Stromal cell of bone marrow (primary cell): Measurements from ENCODE around the gene GTF2I.
"Not testable (repeated sequence)": the region's sequence is repeated elsewhere in the genome, so short reads cannot be mapped to it uniquely, and the experiment has no call there.

ENCODE experiments used
- DNase-seq: peaks from one replicate; pipeline ENCODE4 v3.0.0-alpha.2; 2012; ENCODE audit warnings: low read depth

GTF2I gene

GRCh38 chr7:74779053-74779452 lies 121.5 kb downstream of the GTF2I start:
- not testable (repeated sequence) for DNase-seq

GRCh38 chr7:74781746-74782145 lies 124.2 kb downstream of the GTF2I start:
- DNase-seq = not testable (repeated sequence)

- DNase-seq = not testable (repeated sequence)
These were observed 126.1 kb downstream of the GTF2I start for GRCh38 chr7:74783595-74783994.

- DNase-seq = not testable (repeated sequence)
These were observed 131.0 kb downstream of the GTF2I start for GRCh38 chr7:74788369-74789150.

- DNase-seq = not testable (repeated sequence)
These were observed 131.8 kb downstream of the GTF2I start for GRCh38 chr7:74789200-74789736.

GRCh38 chr7:74797848-74798622 lies 140.5 kb downstream of the GTF2I start:
- not testable (repeated sequence) for DNase-seq

- DNase-seq = not testable (repeated sequence)
These were observed 141.1 kb downstream of the GTF2I start for GRCh38 chr7:74798644-74799043.
